ENCODE measurements around the gene SPOP. TPM values are rescaled to one million over a fixed set of nuclear protein-coding genes. Genes with fewer than 3 reads are reported as not detected.
A peak's percentile ranks its signal among the peaks of the same experiment; 100 is the strongest.

The SPOP gene
- total and polyA plus RNA-seq, 9 of the 15 experiments (the other 6 are each of a cell fraction or from before 2014, with no cell fraction given) = 34.2 to 65.9 (median 39.7) TPM

DNA sequence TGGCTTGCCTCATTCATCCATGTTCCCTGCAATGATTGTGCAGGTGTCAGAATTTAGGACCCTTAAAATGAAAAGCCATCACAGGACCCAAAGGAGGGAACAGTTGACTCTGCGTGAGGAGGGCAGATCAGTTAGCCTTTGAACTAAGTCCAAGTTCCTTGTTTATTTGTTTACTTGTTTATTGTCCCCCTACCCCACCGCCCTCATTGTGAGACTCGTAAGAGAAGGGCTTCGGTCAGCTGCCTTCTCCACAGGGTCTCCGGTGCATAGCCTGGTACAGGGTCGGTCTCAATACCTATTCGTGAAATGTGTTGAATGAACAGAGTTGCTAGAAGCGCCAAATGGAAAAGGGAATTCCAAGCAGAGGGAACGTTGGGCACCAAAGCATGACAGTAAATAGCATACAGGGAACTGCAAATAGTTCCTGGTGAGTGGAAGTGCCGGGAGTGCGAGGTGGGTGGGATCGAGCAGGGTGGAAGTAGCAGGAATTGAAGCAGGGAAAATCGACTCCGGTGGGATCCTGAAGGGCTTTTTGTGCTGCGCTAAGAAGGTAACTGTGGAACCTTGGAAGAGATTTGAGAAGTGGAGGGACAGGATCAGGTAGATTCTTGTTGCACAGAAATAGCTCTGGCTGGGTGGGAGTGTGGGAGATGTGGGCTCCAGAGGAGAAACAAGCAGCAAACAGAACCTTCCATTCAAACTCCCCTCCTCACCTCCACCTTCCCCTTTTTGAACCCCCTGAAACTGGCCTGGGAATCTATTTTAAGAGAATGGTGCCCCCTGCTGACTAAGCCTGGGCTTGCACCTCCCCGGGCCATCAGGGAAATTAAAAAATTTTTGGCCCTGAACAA is 17.2 kb upstream of the SPOP start (continued):
- TF ChIP-seq, protein P1, sequence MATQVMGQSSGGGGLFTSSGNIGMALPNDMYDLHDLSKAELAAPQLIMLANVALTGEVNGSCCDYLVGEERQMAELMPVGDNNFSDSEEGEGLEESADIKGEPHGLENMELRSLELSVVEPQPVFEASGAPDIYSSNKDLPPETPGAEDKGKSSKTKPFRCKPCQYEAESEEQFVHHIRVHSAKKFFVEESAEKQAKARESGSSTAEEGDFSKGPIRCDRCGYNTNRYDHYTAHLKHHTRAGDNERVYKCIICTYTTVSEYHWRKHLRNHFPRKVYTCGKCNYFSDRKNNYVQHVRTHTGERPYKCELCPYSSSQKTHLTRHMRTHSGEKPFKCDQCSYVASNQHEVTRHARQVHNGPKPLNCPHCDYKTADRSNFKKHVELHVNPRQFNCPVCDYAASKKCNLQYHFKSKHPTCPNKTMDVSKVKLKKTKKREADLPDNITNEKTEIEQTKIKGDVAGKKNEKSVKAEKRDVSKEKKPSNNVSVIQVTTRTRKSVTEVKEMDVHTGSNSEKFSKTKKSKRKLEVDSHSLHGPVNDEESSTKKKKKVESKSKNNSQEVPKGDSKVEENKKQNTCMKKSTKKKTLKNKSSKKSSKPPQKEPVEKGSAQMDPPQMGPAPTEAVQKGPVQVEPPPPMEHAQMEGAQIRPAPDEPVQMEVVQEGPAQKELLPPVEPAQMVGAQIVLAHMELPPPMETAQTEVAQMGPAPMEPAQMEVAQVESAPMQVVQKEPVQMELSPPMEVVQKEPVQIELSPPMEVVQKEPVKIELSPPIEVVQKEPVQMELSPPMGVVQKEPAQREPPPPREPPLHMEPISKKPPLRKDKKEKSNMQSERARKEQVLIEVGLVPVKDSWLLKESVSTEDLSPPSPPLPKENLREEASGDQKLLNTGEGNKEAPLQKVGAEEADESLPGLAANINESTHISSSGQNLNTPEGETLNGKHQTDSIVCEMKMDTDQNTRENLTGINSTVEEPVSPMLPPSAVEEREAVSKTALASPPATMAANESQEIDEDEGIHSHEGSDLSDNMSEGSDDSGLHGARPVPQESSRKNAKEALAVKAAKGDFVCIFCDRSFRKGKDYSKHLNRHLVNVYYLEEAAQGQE (IDR thresholded peaks at IDR 0.05; ENCODE audit: borderline replicate concordance) = peak; percentile 90
- TF ChIP-seq, protein P1 (CRISPR knock-in tag; IDR thresholded peaks at IDR 0.05; ENCODE audit: low read depth) = no peak
- TF ChIP-seq ZBTB8A (IDR thresholded peaks at IDR 0.05; ENCODE audit: partially characterized antibody) = no peak
- no peak for TF ChIP-seq ZNF778 (CRISPR knock-in tag; IDR thresholded peaks at IDR 0.05)
- no peak for TF ChIP-seq HDAC6 (IDR thresholded peaks at IDR 0.05; ENCODE audit: low read depth, low read length)
- TF ChIP-seq, protein P2, sequence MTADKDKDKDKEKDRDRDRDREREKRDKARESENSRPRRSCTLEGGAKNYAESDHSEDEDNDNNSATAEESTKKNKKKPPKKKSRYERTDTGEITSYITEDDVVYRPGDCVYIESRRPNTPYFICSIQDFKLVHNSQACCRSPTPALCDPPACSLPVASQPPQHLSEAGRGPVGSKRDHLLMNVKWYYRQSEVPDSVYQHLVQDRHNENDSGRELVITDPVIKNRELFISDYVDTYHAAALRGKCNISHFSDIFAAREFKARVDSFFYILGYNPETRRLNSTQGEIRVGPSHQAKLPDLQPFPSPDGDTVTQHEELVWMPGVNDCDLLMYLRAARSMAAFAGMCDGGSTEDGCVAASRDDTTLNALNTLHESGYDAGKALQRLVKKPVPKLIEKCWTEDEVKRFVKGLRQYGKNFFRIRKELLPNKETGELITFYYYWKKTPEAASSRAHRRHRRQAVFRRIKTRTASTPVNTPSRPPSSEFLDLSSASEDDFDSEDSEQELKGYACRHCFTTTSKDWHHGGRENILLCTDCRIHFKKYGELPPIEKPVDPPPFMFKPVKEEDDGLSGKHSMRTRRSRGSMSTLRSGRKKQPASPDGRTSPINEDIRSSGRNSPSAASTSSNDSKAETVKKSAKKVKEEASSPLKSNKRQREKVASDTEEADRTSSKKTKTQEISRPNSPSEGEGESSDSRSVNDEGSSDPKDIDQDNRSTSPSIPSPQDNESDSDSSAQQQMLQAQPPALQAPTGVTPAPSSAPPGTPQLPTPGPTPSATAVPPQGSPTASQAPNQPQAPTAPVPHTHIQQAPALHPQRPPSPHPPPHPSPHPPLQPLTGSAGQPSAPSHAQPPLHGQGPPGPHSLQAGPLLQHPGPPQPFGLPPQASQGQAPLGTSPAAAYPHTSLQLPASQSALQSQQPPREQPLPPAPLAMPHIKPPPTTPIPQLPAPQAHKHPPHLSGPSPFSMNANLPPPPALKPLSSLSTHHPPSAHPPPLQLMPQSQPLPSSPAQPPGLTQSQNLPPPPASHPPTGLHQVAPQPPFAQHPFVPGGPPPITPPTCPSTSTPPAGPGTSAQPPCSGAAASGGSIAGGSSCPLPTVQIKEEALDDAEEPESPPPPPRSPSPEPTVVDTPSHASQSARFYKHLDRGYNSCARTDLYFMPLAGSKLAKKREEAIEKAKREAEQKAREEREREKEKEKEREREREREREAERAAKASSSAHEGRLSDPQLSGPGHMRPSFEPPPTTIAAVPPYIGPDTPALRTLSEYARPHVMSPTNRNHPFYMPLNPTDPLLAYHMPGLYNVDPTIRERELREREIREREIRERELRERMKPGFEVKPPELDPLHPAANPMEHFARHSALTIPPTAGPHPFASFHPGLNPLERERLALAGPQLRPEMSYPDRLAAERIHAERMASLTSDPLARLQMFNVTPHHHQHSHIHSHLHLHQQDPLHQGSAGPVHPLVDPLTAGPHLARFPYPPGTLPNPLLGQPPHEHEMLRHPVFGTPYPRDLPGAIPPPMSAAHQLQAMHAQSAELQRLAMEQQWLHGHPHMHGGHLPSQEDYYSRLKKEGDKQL (CRISPR knock-in tag; IDR thresholded peaks at IDR 0.05; ENCODE audit: borderline replicate concordance) = no peak
- no peak for TF ChIP-seq ZC3H11A (IDR thresholded peaks at IDR 0.05; ENCODE audit: low read depth, low read length)
- TF ChIP-seq POLR2H (tag; IDR thresholded peaks at IDR 0.05; ENCODE audit: low read depth) = no peak
- peak; percentile 94 for TF ChIP-seq SMC3 (conservative IDR thresholded peaks at IDR 0.05; ENCODE audit: insufficient read depth, low read depth, low read length)
- TF ChIP-seq ZKSCAN1 (IDR thresholded peaks at IDR 0.05; ENCODE audit: low read depth, low read length) = no peak
- no peak for TF ChIP-seq RBM15 (IDR thresholded peaks at IDR 0.05; ENCODE audit: insufficient read depth, low read length)
- TF ChIP-seq RB1 (IDR thresholded peaks at IDR 0.05; ENCODE audit: low read depth) = 0 out of 2 replicates have a peak, but pooled peaks have one; percentile 22
